ENCODE results near the gene C16orf92. TPM values are rescaled to one million over a fixed set of nuclear protein-coding genes. Genes with fewer than 3 reads are reported as not detected.

C16orf92 gene
- total RNA-seq, 4 donors from 2014 or later, result not detected

- Histone ChIP-seq H3K27ac (no peak overlapping the region), H3K27me3 (peaks cover 0 to 16% of the 10 kb centered on the region in 2 donors), H3K9me3 (no peaks in the 10 kb centered on the region), H3K36me3 (peaks cover 0 to 58% (median 0%) of the 10 kb centered on the region in 3 donors), H3K4me3 (no peak overlapping the region), H3K4me1 (peaks cover 0 to 27% (median 4%) of the 10 kb centered on the region in 4 donors)
- no peak for DNase-seq (ENCODE audit: low spot score in 2 of 2)
- WGBS, 2 donors, result 57 to 60% methylated on average over 29 to 31 of the region's 35 CpGs
- TF ChIP-seq CTCF (IDR thresholded peaks at IDR 0.05) (peak; percentile 61 to 80 (median 73)), POLR2A (IDR thresholded peaks at IDR 0.05) (no peak)
Measured at GRCh38 chr16:30005341-30006094, 17.5 kb upstream of the C16orf92 start.

GRCh38 chr16:30006095-30006473, 16.9 kb upstream of the C16orf92 start:
- no peaks in the 10 kb centered on the region for H3K9me3 ChIP-seq
- WGBS, 2 donors, result 86 to 89% methylated on average over 9 to 18 of the region's 18 CpGs
- H3K36me3 ChIP-seq, result peaks cover 0 to 52% (median 0%) of the 10 kb centered on the region in 3 donors
- H3K27ac ChIP-seq, result no peak overlapping the region
- H3K27me3 ChIP-seq, result peaks cover 0 to 22% of the 10 kb centered on the region in 2 donors
- H3K4me3 ChIP-seq, result no peak overlapping the region
- TF ChIP-seq EP300 (IDR thresholded peaks at IDR 0.05) (no peak), POLR2A (IDR thresholded peaks at IDR 0.05) (no peak)
- H3K4me1 ChIP-seq, result peaks cover 0 to 32% (median 10%) of the 10 kb centered on the region in 4 donors
- DNase-seq (ENCODE audit: low spot score in 2 of 2), result no peak

- 85 to 86% methylated on average over 34 of the region's 34 CpGs for WGBS, 2 donors
- Histone ChIP-seq H3K27ac (no peak overlapping the region), H3K27me3 (peaks cover 0 to 29% of the 10 kb centered on the region in 2 donors), H3K4me1 (peaks cover 0 to 38% (median 12%) of the 10 kb centered on the region in 4 donors), H3K4me3 (no peak overlapping the region), H3K36me3 (peaks cover 0 to 45% (median 0%) of the 10 kb centered on the region in 3 donors), H3K9me3 (no peaks in the 10 kb centered on the region)
- no peak for TF ChIP-seq POLR2A (IDR thresholded peaks at IDR 0.05)
- TF ChIP-seq EP300 (IDR thresholded peaks at IDR 0.05), result no peak
- TF ChIP-seq CTCF (IDR thresholded peaks at IDR 0.05), result no peak
- DNase-seq (ENCODE audit: low spot score in 2 of 2), result no peak
Measured at GRCh38 chr16:30006659-30007377, 16.2 kb upstream of the C16orf92 start.

- Histone ChIP-seq H3K4me3 (no peak overlapping the region), H3K36me3 (peaks cover 0 to 39% (median 0%) of the 10 kb centered on the region in 3 donors), H3K27ac (no peak overlapping the region), H3K9me3 (no peaks in the 10 kb centered on the region), H3K27me3 (peaks cover 0 to 36% of the 10 kb centered on the region in 2 donors), H3K4me1 (peaks cover 0 to 38% (median 12%) of the 10 kb centered on the region in 4 donors)
- no peak for TF ChIP-seq POLR2A (IDR thresholded peaks at IDR 0.05)
- no peak for TF ChIP-seq CTCF (IDR thresholded peaks at IDR 0.05)
- TF ChIP-seq EP300 (IDR thresholded peaks at IDR 0.05), result no peak
- 68 to 69% methylated on average over 10 to 11 of the region's 11 CpGs for WGBS, 2 donors
- DNase-seq (ENCODE audit: low spot score in 2 of 2), result no peak
Measured at GRCh38 chr16:30007378-30007895, 15.6 kb upstream of the C16orf92 start.

- 44 to 53% methylated on average over 25 of the region's 26 CpGs for WGBS, 2 donors
- H3K27me3 ChIP-seq, result peaks cover 0 to 41% of the 10 kb centered on the region in 2 donors
- TF ChIP-seq POLR2A (IDR thresholded peaks at IDR 0.05) (no peak), CTCF (IDR thresholded peaks at IDR 0.05) (no peak), EP300 (IDR thresholded peaks at IDR 0.05) (no peak)
- no peak overlapping the region for H3K4me3 ChIP-seq
- peaks cover 0 to 38% (median 12%) of the 10 kb centered on the region in 4 donors for H3K4me1 ChIP-seq
- no peaks in the 10 kb centered on the region for H3K9me3 ChIP-seq
- peaks cover 0 to 20% (median 0%) of the 10 kb centered on the region in 3 donors for H3K36me3 ChIP-seq
- H3K27ac ChIP-seq, result no peak overlapping the region
- DNase-seq (ENCODE audit: low spot score in 2 of 2), result no peak
Measured at GRCh38 chr16:30009085-30009862, 13.7 kb upstream of the C16orf92 start.
